ENCODE measurements around the gene GNPTG. TPM values are rescaled to one million over a fixed set of nuclear protein-coding genes. Genes with fewer than 3 reads are reported as not detected.

The GNPTG gene
- total and polyA plus RNA-seq, 2 donors (not counting 1 experiment from before 2014, with no cell fraction given), result 76.0 to 109 TPM

DNA sequence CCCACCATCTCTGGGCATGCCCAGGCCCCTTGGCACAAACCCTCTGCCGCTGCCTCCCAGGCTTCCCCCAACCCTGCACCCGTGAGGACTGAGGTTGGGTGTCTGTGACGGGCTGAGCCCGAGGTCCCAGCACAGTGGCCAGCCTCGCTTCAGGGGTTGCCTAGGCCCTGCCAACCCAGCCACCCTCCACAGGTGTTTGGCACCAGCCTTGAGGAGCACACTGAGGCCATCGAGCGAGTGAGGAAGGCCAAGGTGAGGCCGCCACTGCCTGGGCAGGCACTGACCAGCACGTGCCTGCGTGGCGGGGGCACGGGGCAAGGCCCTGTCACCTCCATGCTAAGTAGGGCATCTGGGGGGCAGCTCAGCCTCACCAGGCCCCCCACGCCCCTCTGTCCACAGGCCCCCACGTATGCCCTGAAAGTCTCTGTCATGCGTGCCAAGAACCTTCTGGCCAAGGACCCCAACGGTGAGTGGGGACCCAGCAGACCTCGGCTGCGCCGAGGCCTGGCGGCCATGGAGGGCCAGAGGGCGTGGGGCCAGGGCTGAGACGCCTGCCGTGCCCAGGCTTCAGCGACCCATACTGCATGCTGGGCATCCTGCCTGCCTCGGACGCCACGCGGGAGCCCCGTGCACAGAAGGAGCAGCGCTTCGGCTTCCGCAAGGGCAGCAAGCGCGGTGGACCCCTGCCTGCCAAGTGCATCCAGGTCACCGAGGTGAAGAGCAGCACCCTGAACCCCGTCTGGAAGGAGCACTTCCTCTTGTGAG lies 10.8 kb upstream of the GNPTG start:
- no peaks in the 10 kb centered on the region for H3K79me2 ChIP-seq (ENCODE audit: control insufficient read depth, insufficient read depth, low read length)
- ChIA-PET POLR2A (interaction anchor here (2.0 kb wide), 1 partner anchor 9 kb away, joined by 10 read pairs; no protein-coding TSS in a partner anchor), CTCF (no interaction called here)
- H3K9me3 ChIP-seq (ENCODE audit: control extremely low read depth in 1 of 3, control insufficient read depth in 2 of 3, insufficient read depth in 1 of 3, low read length in 2 of 3), result peaks cover 0 to 3% (median 0%) of the 10 kb centered on the region in 3 donors
- peak overlapping the region; percentile 16 for H3K4me3 Mint-ChIP-seq
- no peak overlapping the region for H3K4me2 ChIP-seq (replicated peaks; ENCODE audit: low read depth, low read length, poor library complexity, severe bottlenecking)
- 89% methylated on average over 36 of the region's 36 CpGs for WGBS (ENCODE audit: insufficient coverage)
- H4K20me1 ChIP-seq (ENCODE audit: control insufficient read depth, insufficient read depth, low read length, poor library complexity, severe bottlenecking), result peaks cover 16% of the 10 kb centered on the region
- H3K4me1 ChIP-seq (ENCODE audit: control insufficient read depth in 2 of 2, insufficient read depth in 2 of 2, low read length in 2 of 2), result peaks cover 16 to 35% of the 10 kb centered on the region in 2 donors
- H3K36me3 ChIP-seq (replicated peaks in 1 of 2; ENCODE audit: control extremely low read depth in 1 of 2, control insufficient read depth in 1 of 2, extremely low read depth in 1 of 2, insufficient read depth in 2 of 2, low read length in 1 of 2), result no peaks in the 10 kb centered on the region
- no peak overlapping the region for H3K27ac Mint-ChIP-seq
- TF ChIP-seq EZH2 (IDR thresholded peaks at IDR 0.05; ENCODE audit: borderline replicate concordance, insufficient read depth, low read depth, low read length, poor library complexity, severe bottlenecking), result no peak
- TF ChIP-seq, protein P1, sequence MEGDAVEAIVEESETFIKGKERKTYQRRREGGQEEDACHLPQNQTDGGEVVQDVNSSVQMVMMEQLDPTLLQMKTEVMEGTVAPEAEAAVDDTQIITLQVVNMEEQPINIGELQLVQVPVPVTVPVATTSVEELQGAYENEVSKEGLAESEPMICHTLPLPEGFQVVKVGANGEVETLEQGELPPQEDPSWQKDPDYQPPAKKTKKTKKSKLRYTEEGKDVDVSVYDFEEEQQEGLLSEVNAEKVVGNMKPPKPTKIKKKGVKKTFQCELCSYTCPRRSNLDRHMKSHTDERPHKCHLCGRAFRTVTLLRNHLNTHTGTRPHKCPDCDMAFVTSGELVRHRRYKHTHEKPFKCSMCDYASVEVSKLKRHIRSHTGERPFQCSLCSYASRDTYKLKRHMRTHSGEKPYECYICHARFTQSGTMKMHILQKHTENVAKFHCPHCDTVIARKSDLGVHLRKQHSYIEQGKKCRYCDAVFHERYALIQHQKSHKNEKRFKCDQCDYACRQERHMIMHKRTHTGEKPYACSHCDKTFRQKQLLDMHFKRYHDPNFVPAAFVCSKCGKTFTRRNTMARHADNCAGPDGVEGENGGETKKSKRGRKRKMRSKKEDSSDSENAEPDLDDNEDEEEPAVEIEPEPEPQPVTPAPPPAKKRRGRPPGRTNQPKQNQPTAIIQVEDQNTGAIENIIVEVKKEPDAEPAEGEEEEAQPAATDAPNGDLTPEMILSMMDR (IDR thresholded peaks at IDR 0.05), result no peak
- H3K27ac ChIP-seq (ENCODE audit: low read length in 2 of 2), result no peak overlapping the region
- H3K9me3 Mint-ChIP-seq (ENCODE audit: insufficient read depth), result no peaks in the 10 kb centered on the region
- DNase-seq (no peak), ATAC-seq (ENCODE audit: low read depth) (no peak)
- no peaks in the 10 kb centered on the region for H3K27me3 Mint-ChIP-seq
- H3K27me3 ChIP-seq (replicated peaks in 1 of 4; ENCODE audit: control extremely low read depth in 1 of 4, control insufficient read depth in 3 of 4, insufficient read depth in 4 of 4, low read length in 3 of 4), result peaks cover 0 to 2% (median 0%) of the 10 kb centered on the region in 4 experiments
- no peak overlapping the region for H3K4me3 ChIP-seq (ENCODE audit: control extremely low read depth in 1 of 5, extremely low read depth in 1 of 5, insufficient read depth in 1 of 5, low read depth in 2 of 5, low read length in 4 of 5)
- peaks cover 26% of the 10 kb centered on the region for H3K4me1 Mint-ChIP-seq
- H3K9ac ChIP-seq (ENCODE audit: low read length), result no peak overlapping the region
- intact Hi-C loops (cut with micrococcal nuclease), result loop anchor here (10.0 kb wide), 1 partner anchor 274 kb away; the partner anchor contains the start of genes CRAMP1 and IFT140
- no peak overlapping the region for H2AFZ ChIP-seq (ENCODE audit: insufficient read depth, low read depth, low read length, poor library complexity, severe bottlenecking)
